ENCODE data around the gene PSMG3. TPM values are rescaled to one million over a fixed set of nuclear protein-coding genes. Genes with fewer than 3 reads are reported as not detected.

PSMG3 gene
- total and polyA plus RNA-seq, 2 donors (not counting 3 experiments of a cell fraction or from before 2014, with no cell fraction given) = 25.5 to 49.7 TPM

GRCh38 chr7:1541431-1542162, 28.2 kb downstream of the PSMG3 start:
- H3K4me3 ChIP-seq (replicated peaks in 1 of 3; ENCODE audit: insufficient read depth in 1 of 3, low read depth in 1 of 3, low read length in 3 of 3) = no peak overlapping the region
- H3K27ac ChIP-seq (ENCODE audit: insufficient read depth, low read depth, low read length) = no peak overlapping the region
- intact Hi-C loops (cut with micrococcal nuclease) (no loop called here), dilution Hi-C loops (cut with MboI; ENCODE audit: extremely low pct_ligation_motif_present, low sequenced_read_pairs) (no loop called here)
- BruUV-seq (replicated peaks) = no TSS peak
- no peak overlapping the region for H3K4me2 ChIP-seq (ENCODE audit: insufficient read depth, low read length)
- ChIA-PET POLR2A (no interaction called here), CTCF (no interaction called here)
- peaks cover 17% of the 10 kb centered on the region for H3K4me1 ChIP-seq (ENCODE audit: control insufficient read depth, extremely low read depth, insufficient read depth, low read length)
- DNase-seq (ENCODE audit: low read depth, low spot score) (no peak), FAIRE-seq (no peak)
- no peak overlapping the region for H2AFZ ChIP-seq (ENCODE audit: low read depth, low read length)
- no peaks in the 10 kb centered on the region for H3K27me3 ChIP-seq (ENCODE audit: control insufficient read depth in 2 of 2, insufficient read depth in 2 of 2, low read length in 2 of 2)
- TF ChIP-seq, protein P1, sequence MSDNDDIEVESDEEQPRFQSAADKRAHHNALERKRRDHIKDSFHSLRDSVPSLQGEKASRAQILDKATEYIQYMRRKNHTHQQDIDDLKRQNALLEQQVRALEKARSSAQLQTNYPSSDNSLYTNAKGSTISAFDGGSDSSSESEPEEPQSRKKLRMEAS (IDR thresholded peaks at IDR 0.05; ENCODE audit: insufficient read depth, insufficient read length) = no peak
- TF ChIP-seq MYC (IDR thresholded peaks at IDR 0.05; ENCODE audit: low read depth, low read length) = no peak
- H3K36me3 ChIP-seq (ENCODE audit: control insufficient read depth in 2 of 2, extremely low read depth in 1 of 2, insufficient read depth in 2 of 2, low read length in 2 of 2) = peaks cover 8 to 27% of the 10 kb centered on the region in 2 experiments
- no peaks in the 10 kb centered on the region for H4K20me1 ChIP-seq (replicated peaks; ENCODE audit: control insufficient read depth, extremely low read depth, insufficient read depth, low read length)
- peaks cover 18% of the 10 kb centered on the region for H3K79me2 ChIP-seq (ENCODE audit: control insufficient read depth, insufficient read depth, low read length)
- no peaks in the 10 kb centered on the region for H3K9me3 ChIP-seq (replicated peaks; ENCODE audit: control insufficient read depth, insufficient read depth, low read length)
- H3K9me1 ChIP-seq (replicated peaks; ENCODE audit: control insufficient read depth, extremely low read depth, insufficient read depth, low read length) = no peaks in the 10 kb centered on the region
- no peak overlapping the region for H3K9ac ChIP-seq (replicated peaks; ENCODE audit: extremely low read depth, insufficient read depth, low read length)

- Histone ChIP-seq H4K20me1 (replicated peaks; ENCODE audit: control insufficient read depth, extremely low read depth, insufficient read depth, low read length) (no peaks in the 10 kb centered on the region), H3K4me1 (ENCODE audit: control insufficient read depth, extremely low read depth, insufficient read depth, low read length) (peaks cover 25% of the 10 kb centered on the region), H2AFZ (ENCODE audit: low read depth, low read length) (no peak overlapping the region), H3K9me3 (replicated peaks; ENCODE audit: control insufficient read depth, insufficient read depth, low read length) (no peaks in the 10 kb centered on the region), H3K27ac (ENCODE audit: insufficient read depth, low read depth, low read length) (no peak overlapping the region), H3K9me1 (replicated peaks; ENCODE audit: control insufficient read depth, extremely low read depth, insufficient read depth, low read length) (no peaks in the 10 kb centered on the region), H3K9ac (replicated peaks; ENCODE audit: extremely low read depth, insufficient read depth, low read length) (no peak overlapping the region), H3K27me3 (ENCODE audit: control insufficient read depth in 2 of 2, insufficient read depth in 2 of 2, low read length in 2 of 2) (no peaks in the 10 kb centered on the region), H3K4me2 (ENCODE audit: insufficient read depth, low read length) (no peak overlapping the region), H3K79me2 (ENCODE audit: control insufficient read depth, insufficient read depth, low read length) (peaks cover 26% of the 10 kb centered on the region), H3K4me3 (replicated peaks in 1 of 3; ENCODE audit: insufficient read depth in 1 of 3, low read depth in 1 of 3, low read length in 3 of 3) (no peak overlapping the region), H3K36me3 (ENCODE audit: control insufficient read depth in 2 of 2, extremely low read depth in 1 of 2, insufficient read depth in 2 of 2, low read length in 2 of 2) (peaks cover 8 to 27% of the 10 kb centered on the region in 2 experiments)
- intact Hi-C loops (cut with micrococcal nuclease) = no loop called here
- no peak for DNase-seq (ENCODE audit: low read depth, low spot score)
- TF ChIP-seq GATA2 (IDR thresholded peaks at IDR 0.05; ENCODE audit: insufficient read depth, insufficient read length, low read depth, low read length) = no peak
- TF ChIP-seq POLR2AphosphoS5 (IDR thresholded peaks at IDR 0.05; ENCODE audit: insufficient read depth, low read depth, low read length) = no peak
- TF ChIP-seq POLR2A (IDR thresholded peaks at IDR 0.05; ENCODE audit: low read depth, low read length) = no peak
- TF ChIP-seq, protein P1 (IDR thresholded peaks at IDR 0.05; ENCODE audit: insufficient read depth, insufficient read length) = no peak
- TF ChIP-seq FOS (IDR thresholded peaks at IDR 0.05; ENCODE audit: borderline replicate concordance, insufficient read depth, low read length) = no peak
- TF ChIP-seq JUN (IDR thresholded peaks at IDR 0.05; ENCODE audit: borderline replicate concordance, insufficient read depth, insufficient read length, low read depth) = no peak
- no peak for TF ChIP-seq MYC (IDR thresholded peaks at IDR 0.05; ENCODE audit: low read depth, low read length)
- no peak for TF ChIP-seq EZH2 (IDR thresholded peaks at IDR 0.05; ENCODE audit: borderline replicate concordance, low read depth, low read length, severe bottlenecking)
- TF ChIP-seq, protein P2, sequence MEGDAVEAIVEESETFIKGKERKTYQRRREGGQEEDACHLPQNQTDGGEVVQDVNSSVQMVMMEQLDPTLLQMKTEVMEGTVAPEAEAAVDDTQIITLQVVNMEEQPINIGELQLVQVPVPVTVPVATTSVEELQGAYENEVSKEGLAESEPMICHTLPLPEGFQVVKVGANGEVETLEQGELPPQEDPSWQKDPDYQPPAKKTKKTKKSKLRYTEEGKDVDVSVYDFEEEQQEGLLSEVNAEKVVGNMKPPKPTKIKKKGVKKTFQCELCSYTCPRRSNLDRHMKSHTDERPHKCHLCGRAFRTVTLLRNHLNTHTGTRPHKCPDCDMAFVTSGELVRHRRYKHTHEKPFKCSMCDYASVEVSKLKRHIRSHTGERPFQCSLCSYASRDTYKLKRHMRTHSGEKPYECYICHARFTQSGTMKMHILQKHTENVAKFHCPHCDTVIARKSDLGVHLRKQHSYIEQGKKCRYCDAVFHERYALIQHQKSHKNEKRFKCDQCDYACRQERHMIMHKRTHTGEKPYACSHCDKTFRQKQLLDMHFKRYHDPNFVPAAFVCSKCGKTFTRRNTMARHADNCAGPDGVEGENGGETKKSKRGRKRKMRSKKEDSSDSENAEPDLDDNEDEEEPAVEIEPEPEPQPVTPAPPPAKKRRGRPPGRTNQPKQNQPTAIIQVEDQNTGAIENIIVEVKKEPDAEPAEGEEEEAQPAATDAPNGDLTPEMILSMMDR (IDR thresholded peaks at IDR 0.05; ENCODE audit: extremely low read depth in 1 of 2, insufficient read depth in 1 of 2, low read depth in 1 of 2, low read length in 2 of 2) = no peak
- ChIA-PET CTCF (no interaction called here), POLR2A (no interaction called here)
- BruUV-seq (replicated peaks) = no TSS peak
- no peak for FAIRE-seq
- dilution Hi-C loops (cut with MboI; ENCODE audit: extremely low pct_ligation_motif_present, low sequenced_read_pairs) = no loop called here
Measured at GRCh38 chr7:1540776-1541271, 29.0 kb downstream of the PSMG3 start.
